GF-D8 (cell line): ENCODE measurements around the gene MEX3D.

Experiments
- DNase-seq: peaks from one replicate; lab custom pipeline; 2025; lab: John Stamatoyannopoulos, UW

MEX3D gene

DNA sequence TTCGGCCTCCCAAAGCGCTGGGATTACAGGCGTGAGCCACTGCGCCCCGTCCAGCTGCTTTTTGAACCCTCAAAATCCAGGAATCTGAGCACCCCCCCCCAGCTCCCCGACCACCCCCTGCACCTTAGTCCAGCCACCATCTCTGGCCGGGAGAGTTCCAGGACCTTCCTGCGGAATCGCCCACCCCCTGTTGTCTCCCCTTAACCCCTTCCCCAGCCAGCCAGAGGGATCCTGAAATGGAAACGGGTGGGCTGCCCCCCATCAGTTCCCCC, 25.3 kb upstream of the MEX3D start:
- no peak for DNase-seq

DNA sequence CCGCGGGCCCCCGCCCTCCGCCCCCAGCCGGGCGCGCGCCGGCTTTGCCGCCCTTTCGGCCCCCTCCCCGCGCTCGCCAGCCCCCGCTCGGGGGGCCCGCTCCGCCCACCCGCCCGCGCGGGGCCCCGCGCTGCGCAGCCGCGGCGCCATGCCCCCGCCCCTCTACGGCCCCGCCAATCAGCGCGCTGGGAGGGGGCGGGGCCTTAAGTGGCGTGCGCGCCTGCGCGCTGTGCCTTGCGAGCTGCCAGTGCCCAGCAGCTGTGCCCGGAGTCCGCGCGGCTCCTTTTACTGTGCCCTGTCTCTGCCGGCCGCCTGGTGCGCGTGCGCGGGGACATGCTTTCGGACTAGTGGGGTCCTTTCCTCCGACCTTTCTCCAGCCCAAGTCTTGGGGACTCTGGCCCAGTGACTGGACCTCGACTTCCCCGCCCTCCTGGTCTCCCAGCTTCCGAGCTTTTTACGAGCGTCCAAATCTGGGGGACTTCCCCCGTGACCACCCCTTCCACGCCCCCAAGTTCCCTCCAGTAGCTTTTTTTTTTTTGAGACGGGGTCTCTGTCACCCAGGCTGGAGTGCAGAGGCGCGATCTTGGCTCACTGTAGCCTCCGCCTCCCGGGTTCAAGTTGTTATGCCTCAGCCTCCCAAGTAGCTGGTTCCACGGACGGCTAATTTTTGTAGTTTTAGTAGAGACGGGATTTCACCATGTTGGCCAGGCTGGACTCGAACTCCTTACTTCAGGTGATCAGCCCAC, 24.8 kb upstream of the MEX3D start, which contains the start of gene MBD3:
TSS of gene MBD3 (minus strand) at position 111 of the 746 bp plus-strand sequence. CDS start 234 bp downstream, outside the sequence.
- peak; percentile 80 for DNase-seq

DNA sequence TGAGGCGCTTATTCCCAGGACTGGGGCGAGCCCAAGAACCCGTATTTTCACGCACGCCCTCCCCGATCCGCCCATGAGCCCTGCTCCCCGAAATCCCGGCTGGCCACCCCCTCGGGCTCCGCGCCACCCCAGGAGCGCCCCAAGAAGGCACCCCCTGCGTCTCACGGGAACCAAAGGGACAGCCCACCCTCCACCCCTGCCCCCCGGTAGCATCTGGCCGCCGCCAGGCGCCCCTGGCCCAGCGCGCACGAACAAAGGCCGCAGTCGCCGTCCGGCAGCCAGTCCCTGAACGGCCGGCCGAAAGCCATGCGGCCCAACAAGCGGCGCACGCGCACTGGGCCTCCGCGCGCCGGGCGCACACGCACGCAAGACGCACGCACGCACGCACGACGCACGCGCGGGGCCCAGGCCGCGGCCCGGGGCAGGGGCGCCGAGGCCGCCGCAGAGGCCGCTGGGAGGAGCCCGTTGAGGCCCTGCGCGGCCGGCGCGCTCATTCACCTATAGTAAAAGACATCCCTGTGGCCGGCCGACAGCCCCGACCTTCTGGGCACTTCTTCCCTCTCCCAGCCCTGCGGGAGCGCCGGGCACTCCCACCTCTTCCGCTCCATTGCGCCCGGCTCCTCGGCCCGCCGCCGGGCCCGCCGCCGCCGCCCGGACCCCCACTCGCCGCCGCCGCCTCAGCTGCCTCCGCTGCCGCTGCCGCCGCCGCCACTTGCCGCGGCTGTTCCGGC, 24.1 kb upstream of the MEX3D start:
- peak; percentile 64 for DNase-seq

DNA sequence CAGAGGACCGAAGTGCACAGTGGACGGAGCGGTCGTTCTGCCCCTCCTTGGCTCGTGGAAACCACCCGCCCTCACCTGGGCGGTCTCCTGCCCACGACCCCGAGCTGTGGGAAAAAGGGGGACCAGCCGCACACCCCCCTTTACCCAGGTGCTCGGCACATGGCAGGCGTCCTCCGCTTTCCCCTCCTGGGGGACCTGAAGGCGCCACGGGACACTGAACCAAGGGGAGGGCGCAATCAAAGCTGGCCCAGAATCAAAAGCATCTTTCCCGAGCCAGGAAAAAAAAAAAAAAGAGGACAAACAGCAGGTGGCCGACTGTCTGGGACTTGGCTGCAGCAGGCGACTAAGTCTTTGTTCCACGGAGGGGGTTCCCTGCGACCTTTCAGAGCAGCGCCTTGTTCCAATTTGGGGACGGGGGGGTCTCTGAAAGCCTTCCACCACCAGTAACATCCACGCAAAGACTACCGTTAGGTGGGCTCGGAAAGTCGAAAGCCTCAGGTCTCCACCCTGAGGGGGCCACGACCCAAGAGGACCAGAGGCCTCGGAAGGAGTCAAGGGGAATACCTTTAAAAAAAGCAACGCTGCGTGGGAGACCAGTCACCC, 23.4 kb upstream of the MEX3D start:
- no peak for DNase-seq

DNA sequence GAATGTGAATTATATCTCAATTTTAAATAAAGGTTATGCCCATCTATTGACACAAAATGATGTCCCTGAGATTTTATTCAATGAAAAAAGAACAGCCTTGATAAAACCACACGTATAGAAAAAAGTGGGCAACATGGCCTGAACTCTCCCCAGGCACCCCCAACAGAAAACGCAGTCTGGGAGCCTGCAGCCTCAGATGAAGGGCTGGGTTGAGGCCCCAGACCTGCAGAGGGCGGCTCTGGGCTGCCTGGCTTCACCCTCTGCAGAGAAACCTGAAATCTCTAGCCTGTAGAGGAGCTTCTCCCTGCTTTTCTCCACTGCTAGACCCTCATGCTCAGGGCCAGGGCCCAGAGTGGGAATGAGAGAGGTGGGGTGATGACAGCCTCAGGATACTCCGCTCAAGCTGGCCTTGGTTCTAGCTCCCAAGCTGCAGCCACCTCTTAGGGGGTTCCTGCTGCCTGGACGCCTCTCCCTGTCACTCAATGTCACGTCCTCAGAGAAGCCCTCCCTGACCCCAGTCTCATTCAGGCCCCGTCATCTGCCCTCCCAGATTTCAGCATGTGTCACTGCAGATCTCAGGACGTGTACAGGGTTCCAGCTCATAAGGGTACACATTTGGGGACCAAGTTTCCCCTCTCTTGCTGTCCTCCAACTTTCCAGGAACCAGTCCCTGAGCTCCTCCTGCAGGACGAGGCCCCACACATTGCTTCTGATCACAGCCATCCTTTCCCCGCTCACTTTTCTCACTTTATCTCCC, 22.7 kb upstream of the MEX3D start:
- no peak for DNase-seq

DNA sequence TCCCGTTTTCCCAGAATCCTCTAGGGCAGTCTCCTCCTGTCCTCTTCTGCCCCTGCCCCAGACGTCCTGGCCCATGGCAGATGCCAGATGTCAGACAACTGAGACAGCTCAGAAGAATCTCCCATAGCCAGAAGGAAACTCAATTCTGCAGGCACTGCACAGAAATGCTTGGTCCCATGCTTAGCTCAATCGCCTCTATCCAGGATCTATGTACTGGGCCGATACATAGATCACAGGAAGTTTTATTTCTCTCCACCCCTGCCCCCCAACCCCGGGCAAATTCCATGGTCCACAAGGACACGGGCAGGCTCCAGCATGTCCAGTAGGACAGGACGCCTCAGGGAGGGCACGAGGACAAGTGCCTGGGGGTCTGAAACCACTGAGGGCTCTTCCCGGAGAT, 19.7 kb upstream of the MEX3D start:
- DNase-seq, result no peak

DNA sequence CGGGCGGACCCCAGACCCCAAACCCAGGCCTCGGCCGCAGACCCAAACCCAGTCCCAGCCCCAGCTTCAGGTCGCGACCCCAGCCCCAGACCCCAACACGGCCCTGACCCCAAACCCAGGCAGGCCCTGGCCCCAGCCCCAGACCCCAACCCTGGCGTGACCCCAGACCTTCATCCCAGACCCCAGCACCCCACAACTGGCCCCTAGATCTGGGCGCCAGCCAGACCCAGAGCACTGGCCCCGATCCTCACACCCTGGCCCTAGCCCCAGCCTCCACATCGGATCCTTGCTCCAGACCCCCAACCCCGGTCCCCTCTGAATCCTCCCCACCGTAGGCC, 17.1 kb upstream of the MEX3D start:
- DNase-seq, result no peak

DNA sequence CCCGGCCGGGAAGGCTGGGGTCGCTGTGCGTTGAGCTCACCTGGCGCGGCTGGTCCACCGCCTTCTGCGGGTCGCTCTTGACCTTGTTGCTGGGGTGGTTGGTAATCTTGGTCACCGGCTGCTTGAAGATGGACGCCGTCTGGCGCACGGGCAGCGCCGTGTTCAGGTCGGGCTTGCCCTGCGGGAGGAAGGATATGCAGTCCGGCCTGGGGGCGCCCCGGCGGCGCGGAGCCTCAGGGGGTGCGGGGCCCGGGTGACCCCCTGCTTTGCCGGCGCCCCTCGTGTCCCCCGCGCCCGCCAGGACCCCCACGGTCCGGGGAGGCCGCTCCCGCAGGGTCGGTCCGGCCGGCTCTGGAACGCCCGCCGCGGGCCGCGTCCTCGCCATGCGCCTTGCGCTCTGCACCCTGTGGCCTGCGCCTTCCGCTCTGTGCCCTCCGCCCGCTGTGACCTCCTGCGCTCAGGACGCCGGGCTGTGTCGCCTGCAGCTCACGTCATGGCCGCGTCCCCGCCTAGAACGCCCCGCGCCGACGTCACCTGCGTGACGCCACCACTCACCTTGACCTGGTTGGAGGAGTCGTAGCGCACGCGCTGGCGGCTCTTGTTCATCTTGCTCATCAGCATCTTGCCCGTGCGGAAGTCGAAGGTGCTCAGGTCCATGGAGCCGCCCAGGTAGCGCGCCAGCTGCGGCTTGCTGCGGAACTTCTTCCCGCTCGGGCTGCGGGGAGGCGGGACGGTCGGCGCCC, 16.5 kb upstream of the MEX3D start:
- DNase-seq, result no peak

DNA sequence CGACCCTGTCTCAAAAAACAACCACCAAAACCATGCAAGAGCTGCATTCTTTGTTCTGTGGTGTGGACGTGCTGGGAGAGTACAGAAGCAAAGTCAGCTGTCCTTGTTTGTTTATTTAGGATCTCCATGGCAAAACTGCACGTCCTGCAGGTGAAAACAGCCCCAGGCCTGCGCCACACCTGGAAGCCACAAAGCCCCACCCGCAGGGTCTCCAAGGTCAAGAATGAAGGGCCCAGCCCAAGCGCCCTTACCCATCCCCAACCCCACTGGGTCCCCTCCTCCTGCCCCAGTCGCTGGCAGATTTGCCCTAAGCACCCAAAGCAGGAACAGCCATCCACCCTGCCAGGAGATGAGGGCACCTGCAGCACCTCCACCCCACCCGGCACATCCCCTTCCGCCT, 14.1 kb upstream of the MEX3D start:
- no peak for DNase-seq

DNA sequence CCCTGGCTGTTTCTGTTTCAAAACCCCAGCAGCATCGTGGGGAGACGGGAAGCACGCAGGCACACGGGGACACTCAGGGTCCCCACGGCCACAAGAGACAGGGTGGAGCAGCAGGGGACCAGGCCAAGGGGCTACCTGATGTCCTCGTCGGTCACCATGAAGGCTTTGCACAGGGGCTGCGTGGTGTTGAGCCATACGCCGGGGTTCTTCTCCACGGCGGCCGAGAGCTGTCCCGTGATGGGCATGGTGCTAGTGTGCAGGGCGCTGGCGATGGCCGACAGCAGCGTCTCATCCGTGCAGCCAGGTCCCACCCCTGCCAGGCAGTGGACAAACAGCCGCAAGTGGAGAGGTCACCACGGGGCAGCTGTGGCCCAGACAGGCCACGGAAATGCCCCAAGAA, 12.8 kb upstream of the MEX3D start:
- no peak for DNase-seq

DNA sequence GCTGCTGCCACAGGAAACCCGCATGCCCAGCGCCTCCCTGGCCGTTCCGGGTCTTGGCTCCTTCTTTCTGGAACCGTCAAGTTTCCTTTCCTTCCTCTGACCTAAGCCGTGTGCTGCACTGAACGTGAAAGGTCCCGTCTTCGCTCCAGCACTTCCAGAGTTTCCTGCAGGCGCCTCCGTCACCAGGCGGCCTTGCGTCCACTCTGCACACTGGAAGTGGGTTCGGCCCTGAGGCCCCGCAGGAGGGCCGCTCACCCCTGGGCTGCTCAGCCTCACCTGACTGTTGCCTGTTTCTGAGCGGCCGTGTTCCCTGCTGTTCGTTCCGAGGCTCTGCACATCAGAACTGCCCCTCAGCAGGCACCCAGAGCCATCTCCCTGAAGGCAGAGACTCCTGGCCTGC, 12.3 kb upstream of the MEX3D start:
- DNase-seq, result no peak

DNA sequence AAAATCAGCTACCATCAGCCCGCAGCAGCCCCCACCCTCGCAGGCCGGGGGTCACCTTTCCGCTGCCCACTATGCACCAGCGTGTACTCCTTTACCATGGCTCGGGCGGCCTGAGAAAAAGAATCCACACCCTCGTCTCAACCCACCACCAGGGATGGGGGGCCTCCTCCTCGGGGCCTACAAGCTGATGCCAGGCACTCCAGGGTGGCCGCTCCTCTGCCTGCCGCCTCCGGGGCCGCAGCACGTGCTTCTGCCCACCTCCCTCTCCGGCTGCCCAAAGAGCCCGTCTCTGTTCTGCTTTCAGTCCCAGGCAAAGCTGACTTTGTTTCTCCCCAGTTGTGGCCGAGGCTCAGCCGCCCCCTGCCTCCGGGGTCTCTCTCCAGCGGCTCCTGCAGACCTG, 11.1 kb upstream of the MEX3D start:
- DNase-seq, result no peak

DNA sequence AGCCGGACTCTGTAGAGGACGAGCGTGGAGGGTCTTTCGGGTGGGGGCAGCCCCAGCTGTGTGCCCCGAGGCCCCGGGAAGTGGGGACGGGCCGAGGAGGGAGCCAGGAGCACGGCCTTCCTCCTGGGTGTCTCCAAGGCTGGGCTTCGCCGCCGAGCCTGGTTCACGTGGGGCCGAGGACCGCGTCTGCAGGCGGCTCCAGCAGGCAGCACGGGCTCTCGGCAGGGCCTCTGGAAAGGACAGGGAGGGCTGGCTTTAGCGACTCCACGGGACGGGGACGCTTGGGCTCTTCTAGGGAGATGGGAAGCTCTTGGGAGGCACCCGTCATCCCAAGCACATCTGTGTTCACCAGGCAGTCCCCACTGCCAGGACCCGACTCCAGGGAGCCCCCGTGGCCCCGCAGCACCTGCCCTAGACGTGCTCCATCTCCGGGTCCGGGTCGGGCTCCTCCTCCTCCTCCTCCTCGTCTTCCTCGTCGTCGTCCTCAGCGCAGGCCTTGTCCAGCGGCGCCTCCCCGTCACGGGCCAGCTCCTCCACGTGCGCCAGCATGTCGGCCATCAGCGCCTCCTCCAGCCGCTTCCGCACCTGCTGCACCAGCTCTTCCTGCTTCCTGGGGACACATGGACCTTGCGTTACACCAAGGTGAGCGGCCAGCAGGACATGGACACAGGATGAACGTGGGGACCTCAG, 9.9 kb upstream of the MEX3D start:
- no peak for DNase-seq

DNA sequence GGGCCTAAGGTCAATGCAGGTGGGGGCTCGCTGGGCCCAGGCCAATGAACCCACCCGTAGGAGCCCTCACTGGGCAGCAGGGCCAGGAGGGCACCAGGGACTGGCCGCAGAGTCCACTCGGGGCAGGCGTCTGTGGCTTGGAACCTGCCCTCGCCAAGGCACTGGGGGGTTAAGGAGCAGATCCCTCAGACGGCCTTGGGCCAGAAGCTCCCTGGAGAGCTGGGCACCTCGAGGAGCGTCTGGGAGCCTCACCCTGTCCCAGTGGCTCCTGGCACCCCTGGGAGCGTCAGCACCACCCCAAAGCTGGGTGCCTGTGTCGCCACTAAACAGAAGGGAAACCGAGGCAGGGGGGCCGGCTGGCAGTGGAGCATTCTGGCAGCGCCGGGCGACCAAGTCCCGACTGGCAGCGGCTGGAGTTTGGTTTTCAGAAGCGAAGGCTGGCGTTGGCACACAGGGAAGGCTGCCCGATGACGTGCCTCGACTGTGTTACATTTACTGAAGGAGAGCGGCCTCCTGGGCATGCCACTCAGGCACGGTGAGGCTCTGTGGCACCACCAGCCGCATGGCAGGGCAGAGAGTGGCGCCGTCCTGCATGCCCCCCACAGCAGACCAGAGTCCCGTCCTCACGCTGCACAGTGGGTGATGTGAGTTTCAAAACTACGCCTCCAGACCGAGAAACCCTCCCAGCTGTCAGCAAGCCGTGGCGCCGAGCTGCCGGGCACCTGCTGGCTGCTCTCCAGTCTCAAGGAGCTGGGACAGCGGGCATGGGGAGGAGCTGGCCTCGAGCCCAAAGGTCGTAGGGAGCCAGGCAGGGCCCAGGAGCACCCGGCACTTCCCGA, 9.2 kb upstream of the MEX3D start:
- no peak for DNase-seq

DNA sequence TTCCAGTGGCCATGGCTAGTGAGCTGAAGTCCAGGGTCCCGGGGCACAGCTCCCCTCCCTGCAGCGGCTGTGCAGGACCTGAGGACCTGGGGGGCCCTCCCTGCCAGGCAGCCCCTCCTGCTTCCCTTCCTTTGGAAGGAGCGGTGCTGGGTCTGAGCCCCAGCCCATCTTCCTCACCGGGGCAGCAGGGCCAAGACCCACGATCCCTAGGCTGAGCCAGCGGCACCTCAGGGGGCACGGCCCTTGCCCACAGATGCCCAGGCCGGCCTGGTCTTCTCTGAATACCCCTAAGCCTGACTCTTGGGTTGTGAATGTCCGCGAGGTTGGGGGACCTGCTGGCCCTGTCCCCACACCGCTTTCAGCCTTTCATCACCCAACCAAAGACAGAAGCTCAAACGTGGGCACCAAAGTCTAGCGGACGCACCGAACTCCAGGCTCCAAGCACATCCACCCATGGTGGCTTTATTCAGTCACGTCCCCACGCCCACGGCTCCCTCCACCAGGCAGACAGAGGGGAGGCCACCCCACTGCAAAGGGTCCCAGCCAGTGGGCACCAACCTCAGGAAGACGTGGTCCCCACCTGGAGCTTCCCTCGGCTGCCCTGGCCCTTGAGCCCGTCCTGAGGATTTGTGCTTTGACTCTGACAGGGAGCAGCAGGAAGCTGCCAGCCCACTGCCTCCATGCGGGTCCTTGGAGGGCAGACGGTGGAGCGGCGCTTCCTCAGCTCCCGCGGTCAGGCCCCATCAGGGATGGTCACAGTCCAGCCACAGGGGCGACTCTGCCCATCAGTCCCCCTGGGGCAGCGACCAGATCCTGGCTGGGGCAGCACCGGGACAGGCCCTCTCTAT, 8.3 kb upstream of the MEX3D start:
- DNase-seq, result no peak

DNA sequence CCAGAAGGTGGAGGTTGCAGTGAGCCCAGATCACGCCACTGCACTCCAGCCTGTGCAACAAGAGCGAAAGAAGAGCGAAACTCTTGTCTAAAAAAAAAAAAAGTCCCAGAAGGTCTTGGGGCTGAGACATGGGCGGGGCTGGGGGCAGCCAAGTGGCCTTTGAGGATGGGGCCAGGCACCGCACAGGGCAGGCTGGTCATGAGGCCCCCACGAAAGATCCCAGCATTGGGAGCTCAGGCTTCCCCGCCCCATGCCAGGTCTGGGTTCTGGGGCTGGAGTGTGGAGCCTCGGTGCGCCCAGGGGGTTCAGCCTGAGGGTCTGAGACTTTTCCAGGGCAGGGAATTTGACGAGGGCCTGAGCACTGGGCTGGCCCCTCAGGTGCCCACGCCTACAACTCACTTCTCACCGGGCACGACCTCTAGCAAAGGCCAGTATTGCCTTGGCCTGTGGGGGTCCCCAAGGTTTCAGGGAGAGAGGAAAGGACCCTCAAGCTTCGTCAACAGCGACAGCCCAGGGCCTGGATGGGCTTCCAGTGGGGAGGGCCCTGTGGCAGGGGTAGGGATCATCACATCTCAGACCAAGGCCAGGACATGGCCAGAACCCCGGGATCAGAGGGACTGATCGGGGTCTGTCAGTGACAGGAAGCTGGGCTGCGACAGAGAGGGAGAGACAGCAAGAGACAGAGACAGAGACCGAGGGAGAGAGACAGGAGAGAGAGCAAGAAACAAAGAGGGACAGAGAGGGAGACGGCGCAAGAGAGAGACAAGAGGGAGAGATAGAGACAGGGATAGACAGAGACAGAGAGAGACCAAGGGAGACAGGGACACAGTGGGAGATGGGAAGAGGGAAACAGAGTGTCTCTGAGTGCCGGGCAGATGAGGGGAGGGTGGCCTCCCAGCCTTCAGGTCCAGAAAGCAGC, 7.5 kb upstream of the MEX3D start:
- no peak for DNase-seq

DNA sequence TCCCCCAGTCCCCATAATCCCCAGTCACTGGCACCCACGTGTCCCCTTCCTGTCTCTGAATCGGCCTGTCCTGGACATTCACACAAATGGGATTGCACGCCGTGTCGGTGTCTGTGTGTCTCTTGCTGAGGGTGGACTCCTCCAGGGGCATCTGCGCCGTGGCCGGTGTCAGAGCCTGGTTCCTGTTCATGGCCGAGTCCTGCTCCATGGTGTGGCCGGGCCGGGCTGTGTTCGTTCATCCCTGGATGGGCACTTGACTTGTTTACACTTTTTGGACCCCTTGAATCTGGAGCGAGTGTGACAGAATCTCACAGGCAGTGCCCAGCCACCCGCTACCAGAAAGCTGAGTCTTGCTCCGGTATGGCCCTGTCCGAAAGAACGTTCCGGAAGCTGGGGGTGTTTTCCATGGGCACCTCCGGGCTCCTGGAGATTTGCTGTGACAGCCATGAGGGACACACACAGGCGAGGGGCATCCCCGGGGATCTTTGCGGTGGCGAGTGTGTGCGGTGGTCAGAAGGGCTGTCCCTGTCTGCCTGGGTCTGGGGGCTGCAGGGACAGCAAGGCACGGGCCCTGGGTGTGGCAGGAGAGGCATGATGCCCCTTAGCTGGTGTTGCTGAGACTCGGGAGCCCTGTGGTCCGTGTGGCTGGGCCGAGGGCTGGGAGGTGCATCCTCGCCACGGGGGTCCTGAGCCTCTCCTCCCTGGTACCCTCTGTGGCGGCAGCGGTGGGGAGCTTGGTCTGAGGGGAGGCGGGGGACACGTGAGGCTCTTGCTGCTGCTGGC, 6.4 kb upstream of the MEX3D start:
- no peak for DNase-seq

DNA sequence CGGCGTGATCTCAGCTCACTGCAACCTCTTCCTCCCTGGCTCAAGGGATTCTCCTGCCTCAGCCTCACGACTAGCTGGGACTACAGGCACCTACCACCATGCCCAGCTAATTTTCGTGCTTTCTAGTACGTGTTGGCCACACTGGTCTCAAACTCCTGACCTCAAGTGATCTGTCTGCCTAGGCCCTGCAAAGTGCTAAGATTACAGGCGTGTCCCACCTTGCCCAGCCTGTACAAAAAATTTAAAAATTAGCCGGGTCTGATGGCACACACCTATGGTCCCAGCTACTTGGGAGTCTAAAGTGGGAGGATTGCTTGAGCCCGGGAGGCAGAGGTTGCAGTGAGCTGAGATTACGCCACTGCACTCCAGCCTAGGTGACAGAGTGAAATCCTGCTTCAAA, 4.7 kb upstream of the MEX3D start:
- DNase-seq, result no peak
